K562 (cell line): Measurements from ENCODE around the gene PPFIA1. TPM values are rescaled to one million over a fixed set of nuclear protein-coding genes. Genes with fewer than 3 reads are reported as not detected.

ENCODE experiments used
- EHMT2 ChIP-seq: fragments of 450-650 bp; IDR thresholded peaks from 2 replicates; pipeline ENCODE4 v1.6.1; 2018; ENCODE audit warnings: antibody characterized with exemption
- FIP1L1 ChIP-seq: fragments of 200-400 bp; formaldehyde crosslinking; IDR thresholded peaks from 2 replicates; pipeline ENCODE4 v1.6.1; 2018; ENCODE audit warnings: mild to moderate bottlenecking, low read depth, low read length; ENCODE audit not compliant: poor library complexity, severe bottlenecking
- MAFF ChIP-seq: IDR thresholded peaks from 2 replicates; pipeline ENCODE4 v1.6.1; 2012; ENCODE audit warnings: low read length, improper control_type of control experiment
- MAFG ChIP-seq: fragments of 450-650 bp; conservative IDR thresholded peaks from 2 replicates; pipeline ENCODE4 v1.6.1; 2016; ENCODE audit warnings: missing genetic modification characterization, missing compliant biosample characterization
- MAZ ChIP-seq, 2 experiments: fragments of 450-650 bp in 1 of 2; sonication (generic) in 1 of 2; formaldehyde crosslinking; IDR thresholded peaks in 1 of 2; conservative IDR thresholded peaks in 1 of 2; 2 replicates each; pipeline versions ENCODE4 v1.4.0 to v1.5.0; 2020; ENCODE audit warnings: mild to moderate bottlenecking in 1 of 2, missing genetic modification reagents in 1 of 2
- MTA2 ChIP-seq: fragments of 450-650 bp; IDR thresholded peaks from 2 replicates; pipeline ENCODE4 v1.6.1; 2016; ENCODE audit warnings: low read depth
- NFE2 ChIP-seq: IDR thresholded peaks from 2 replicates; pipeline ENCODE4 v1.6.1; 2014; ENCODE audit warnings: antibody characterized with exemption, low read depth
- NFE2L1 ChIP-seq: fragments of 450-650 bp; IDR thresholded peaks from 2 replicates; pipeline ENCODE4 v1.6.1; 2016; ENCODE audit warnings: missing genetic modification characterization, low read depth, mild to moderate bottlenecking, missing compliant biosample characterization, moderate library complexity, borderline replicate concordance
- SMAD1 ChIP-seq: fragments of 150-350 bp; IDR thresholded peaks from 2 replicates; pipeline ENCODE4 v1.6.1; 2014; ENCODE audit warnings: low read length, low read depth; ENCODE audit not compliant: partially characterized antibody
- SMARCC2 ChIP-seq: fragments of 450-650 bp; IDR thresholded peaks from 2 replicates; pipeline ENCODE4 v1.6.1; 2017; ENCODE audit warnings: antibody characterized with exemption, moderate library complexity, mild to moderate bottlenecking, low read depth
- SMARCE1 ChIP-seq: fragments of 450-650 bp; IDR thresholded peaks from 2 replicates; pipeline ENCODE4 v1.7.1; 2016; ENCODE audit warnings: mild to moderate bottlenecking
- TFAM ChIP-seq: fragments of 250-450 bp; sonication (Bioruptor Pico); conservative IDR thresholded peaks from 2 replicates; pipeline ENCODE4 v1.5.0; 2021; ENCODE audit warnings: mild to moderate bottlenecking, moderate library complexity
- ZFP30 ChIP-seq: fragments of 250-450 bp; sonication (Bioruptor Pico); IDR thresholded peaks from 2 replicates; pipeline ENCODE4 v1.8.0; 2022; ENCODE audit warnings: moderate library complexity, mild to moderate bottlenecking, inconsistent platforms, borderline replicate concordance
- ZNF124 ChIP-seq: sonication (generic); formaldehyde crosslinking; IDR thresholded peaks from 2 replicates; pipeline ENCODE4 v1.8.1; 2022; ENCODE audit warnings: missing genetic modification reagents
- ZNF197 ChIP-seq: fragments of 200-800 bp; sonication (Bioruptor generic); IDR thresholded peaks from 2 replicates; pipeline ENCODE4 v1.6.1; 2016; ENCODE audit warnings: low read depth, missing genetic modification characterization, missing compliant biosample characterization
- ZNF224 ChIP-seq: sonication (generic); formaldehyde crosslinking; IDR thresholded peaks from 2 replicates; pipeline ENCODE4 v1.8.0; 2022; ENCODE audit warnings: mild to moderate bottlenecking, missing genetic modification reagents
- ZNF354B ChIP-seq: fragments of 250-450 bp; sonication (Bioruptor Pico); IDR thresholded peaks from 2 replicates; pipeline ENCODE4 v1.4.0; 2020
- ZNF444 ChIP-seq: fragments of 250-450 bp; sonication (Bioruptor Pico); IDR thresholded peaks from 2 replicates; pipeline ENCODE4 v1.4.0; 2020; ENCODE audit warnings: mild to moderate bottlenecking, moderate library complexity
- ZNF644 ChIP-seq: fragments of 200-800 bp; sonication (Bioruptor generic); IDR thresholded peaks from 2 replicates; pipeline ENCODE4 v1.6.1; 2016; ENCODE audit warnings: low read depth, missing genetic modification characterization, missing compliant biosample characterization
- polyA plus RNA-seq, 8 experiments: library from polyadenylated mRNA; depleted of rRNA in 4 of 8; stranded (reverse) in 5 of 8; unstranded in 3 of 8; fragments of >200 nt; fragmentation: Nextera tagmentation in 2 of 8; fragmentation: Illumina TruSeq in 1 of 8; extraction: Ambion mirVana in 2 of 8; extraction: Trizol in 1 of 8; gene quantifications; 2 replicates each; pipeline versions ENCODE4 v1.2.1 to v1.2.3, GENCODE V29; 2011 to 2014; ENCODE audit warnings: inconsistent platforms in 1 of 8, missing spikeins in 1 of 8
- total RNA-seq, 7 experiments: library from RNA; depleted of rRNA in 6 of 7; stranded (reverse); fragments of >200 nt in 6 of 7; fragmentation: Illumina TruSeq in 2 of 7; extraction: Trizol in 2 of 7; gene quantifications; 2 replicates each; pipeline versions ENCODE4 v1.2.1 to v1.2.3, GENCODE V29; 2011 to 2021; ENCODE audit warnings: low replicate concordance in 1 of 7
- TF ChIP-seq, protein P1 (sequence below), 2 experiments: IDR thresholded peaks in 1 of 2; conservative IDR thresholded peaks in 1 of 2; 2 replicates each; pipeline ENCODE4 v1.6.1; 2016; ENCODE audit warnings: low read depth in 2 of 2, mild to moderate bottlenecking in 1 of 2, missing compliant biosample characterization in 1 of 2, missing genetic modification characterization in 1 of 2, moderate library complexity in 1 of 2
- TF ChIP-seq, protein P2 (sequence below): sonication (generic); formaldehyde crosslinking; IDR thresholded peaks from 2 replicates; pipeline ENCODE4 v1.8.1; 2023; ENCODE audit warnings: mild to moderate bottlenecking, missing genetic modification reagents, moderate library complexity
- TF ChIP-seq, protein P3 (sequence below): fragments of 250-450 bp; sonication (Bioruptor Pico); IDR thresholded peaks from 2 replicates; pipeline ENCODE4 v1.8.0; 2021; ENCODE audit warnings: borderline replicate concordance, mild to moderate bottlenecking, moderate library complexity; ENCODE audit not compliant: poor library complexity, severe bottlenecking

The PPFIA1 gene
- total and polyA plus RNA-seq, 9 of the 15 experiments (the other 6 are each of a cell fraction or from before 2014, with no cell fraction given), result 9.9 to 41.5 (median 28.5) TPM

- TF ChIP-seq NFE2L1 (tag) (peak; percentile 77), SMAD1 (no peak), ZNF224 (CRISPR knock-in tag) (no peak), FIP1L1 (no peak), MTA2 (no peak), NFE2 (peak; percentile 83), MAFF (peak; percentile 73), SMARCC2 (no peak), MAFG (tag) (peak; percentile 92), SMARCE1 (no peak), ZNF197 (no peak), ZNF444 (CRISPR knock-in tag) (no peak), TFAM (CRISPR knock-in tag) (no peak), ZNF644 (no peak), ZNF354B (CRISPR knock-in tag) (no peak), ZFP30 (CRISPR knock-in tag) (no peak), MAZ (CRISPR knock-in tag; conservative IDR thresholded peaks at IDR 0.05 in 1 of 2, IDR thresholded peaks at IDR 0.05 in 1 of 2) (no peak), ZNF124 (CRISPR knock-in tag) (no peak), EHMT2 (peak; percentile 32; the same call in 1 of the 2 replicates)
- TF ChIP-seq, protein P1, sequence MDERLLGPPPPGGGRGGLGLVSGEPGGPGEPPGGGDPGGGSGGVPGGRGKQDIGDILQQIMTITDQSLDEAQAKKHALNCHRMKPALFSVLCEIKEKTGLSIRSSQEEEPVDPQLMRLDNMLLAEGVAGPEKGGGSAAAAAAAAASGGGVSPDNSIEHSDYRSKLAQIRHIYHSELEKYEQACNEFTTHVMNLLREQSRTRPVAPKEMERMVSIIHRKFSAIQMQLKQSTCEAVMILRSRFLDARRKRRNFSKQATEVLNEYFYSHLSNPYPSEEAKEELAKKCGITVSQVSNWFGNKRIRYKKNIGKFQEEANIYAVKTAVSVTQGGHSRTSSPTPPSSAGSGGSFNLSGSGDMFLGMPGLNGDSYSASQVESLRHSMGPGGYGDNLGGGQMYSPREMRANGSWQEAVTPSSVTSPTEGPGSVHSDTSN (CRISPR knock-in tag; IDR thresholded peaks at IDR 0.05; ENCODE audit: low read depth), result no peak
- TF ChIP-seq, protein P1 (tag; conservative IDR thresholded peaks at IDR 0.05; ENCODE audit: low read depth), result no peak
- TF ChIP-seq, protein P2, sequence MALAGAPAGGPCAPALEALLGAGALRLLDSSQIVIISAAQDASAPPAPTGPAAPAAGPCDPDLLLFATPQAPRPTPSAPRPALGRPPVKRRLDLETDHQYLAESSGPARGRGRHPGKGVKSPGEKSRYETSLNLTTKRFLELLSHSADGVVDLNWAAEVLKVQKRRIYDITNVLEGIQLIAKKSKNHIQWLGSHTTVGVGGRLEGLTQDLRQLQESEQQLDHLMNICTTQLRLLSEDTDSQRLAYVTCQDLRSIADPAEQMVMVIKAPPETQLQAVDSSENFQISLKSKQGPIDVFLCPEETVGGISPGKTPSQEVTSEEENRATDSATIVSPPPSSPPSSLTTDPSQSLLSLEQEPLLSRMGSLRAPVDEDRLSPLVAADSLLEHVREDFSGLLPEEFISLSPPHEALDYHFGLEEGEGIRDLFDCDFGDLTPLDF (CRISPR knock-in tag), result no peak
- TF ChIP-seq, protein P3, sequence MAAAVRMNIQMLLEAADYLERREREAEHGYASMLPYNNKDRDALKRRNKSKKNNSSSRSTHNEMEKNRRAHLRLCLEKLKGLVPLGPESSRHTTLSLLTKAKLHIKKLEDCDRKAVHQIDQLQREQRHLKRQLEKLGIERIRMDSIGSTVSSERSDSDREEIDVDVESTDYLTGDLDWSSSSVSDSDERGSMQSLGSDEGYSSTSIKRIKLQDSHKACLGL, result no peak
Observed at GRCh38 chr11:70311616-70312015, 41.1 kb downstream of the PPFIA1 start (continued).
